ENCODE results near the gene TTLL12.

DNA sequence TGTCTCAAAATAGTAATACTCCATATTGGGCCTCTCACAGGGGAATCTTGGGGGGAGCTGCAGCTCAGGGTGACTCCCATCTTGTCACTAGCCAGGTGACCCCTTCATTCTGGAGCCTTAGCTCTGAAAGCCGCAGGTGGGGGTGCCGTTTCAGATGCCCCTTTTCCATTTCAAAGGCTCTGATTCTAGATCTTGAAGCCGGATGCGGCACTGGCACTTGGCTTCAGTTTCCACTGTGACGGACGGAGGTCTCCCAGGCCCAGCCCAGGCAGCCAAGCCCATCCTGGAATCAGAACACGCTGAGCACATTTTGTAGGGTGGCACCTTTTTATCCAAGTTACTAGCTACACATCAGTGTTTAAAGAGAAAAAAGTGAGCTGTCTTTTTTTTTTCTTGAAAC lies 70.0 kb downstream of the TTLL12 start:
- TF ChIP-seq TAF1 (IDR thresholded peaks at IDR 0.05; ENCODE audit: low read depth, low read length) = no peak
- TF ChIP-seq POLR2AphosphoS5 (IDR thresholded peaks at IDR 0.05; ENCODE audit: low read depth, low read length) = no peak
- TF ChIP-seq POLR2A (IDR thresholded peaks at IDR 0.05; ENCODE audit: low read depth, low read length) = no peak
- TF ChIP-seq SPI1 (IDR thresholded peaks at IDR 0.05; ENCODE audit: low read depth, low read length) = no peak
- no peak for TF ChIP-seq POU2F2 (IDR thresholded peaks at IDR 0.05; ENCODE audit: low read depth, low read length)

Measured in GM12891 (cell line).